BE2C (cell line): ENCODE data around the gene NR3C1.

Source experiments
- DNase-seq: peaks from one replicate; pipeline ENCODE4 v3.0.0-alpha.2; 2020
- H3K27me3 ChIP-seq: fragments of 250-450 bp; sonication (Bioruptor Pico); 2 replicates; pipeline ENCODE4 v1.5.1; 2020; ENCODE audit warnings: mild to moderate bottlenecking
- H3K36me3 ChIP-seq: fragments of 250-450 bp; sonication (Bioruptor Pico); 2 replicates; pipeline ENCODE4 v1.5.1; 2020; ENCODE audit warnings: mild to moderate bottlenecking
- H3K4me1 ChIP-seq: fragments of 250-450 bp; sonication (Bioruptor Pico); 2 replicates; pipeline ENCODE4 v1.5.1; 2020
- H3K4me3 ChIP-seq: 2 replicates; pipeline ENCODE4 v1.5.1; 2011; ENCODE audit warnings: low read depth, low read length
- H3K9me3 ChIP-seq: fragments of 250-450 bp; sonication (Bioruptor Pico); 2 replicates; pipeline ENCODE4 v1.5.1; 2020
- TF ChIP-seq, protein P1 (sequence below): IDR thresholded peaks from 2 replicates; pipeline ENCODE4 v1.5.1; 2012; ENCODE audit warnings: mild to moderate bottlenecking, low read depth, low read length

The NR3C1 gene

DNA sequence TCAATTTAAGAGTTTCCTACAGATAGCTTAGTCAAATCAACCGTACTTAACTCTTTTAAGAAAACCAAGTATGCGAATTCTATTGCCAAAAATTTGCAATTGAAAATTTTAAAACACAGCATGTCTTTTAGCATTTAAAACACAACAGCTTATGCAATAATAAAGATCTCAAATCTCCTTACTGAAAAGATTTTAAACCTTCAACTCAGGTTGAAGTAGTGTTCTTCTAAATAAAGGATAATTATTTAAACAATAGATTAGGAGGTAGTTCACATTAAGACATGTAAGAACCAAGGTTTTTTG is 5.5 kb downstream of the NR3C1 start:
- Histone ChIP-seq H3K36me3 (no peaks in the 10 kb centered on the region), H3K27me3 (peaks cover 97% of the 10 kb centered on the region), H3K4me3 (no peak overlapping the region), H3K9me3 (no peaks in the 10 kb centered on the region), H3K4me1 (no peaks in the 10 kb centered on the region)
- TF ChIP-seq, protein P1, sequence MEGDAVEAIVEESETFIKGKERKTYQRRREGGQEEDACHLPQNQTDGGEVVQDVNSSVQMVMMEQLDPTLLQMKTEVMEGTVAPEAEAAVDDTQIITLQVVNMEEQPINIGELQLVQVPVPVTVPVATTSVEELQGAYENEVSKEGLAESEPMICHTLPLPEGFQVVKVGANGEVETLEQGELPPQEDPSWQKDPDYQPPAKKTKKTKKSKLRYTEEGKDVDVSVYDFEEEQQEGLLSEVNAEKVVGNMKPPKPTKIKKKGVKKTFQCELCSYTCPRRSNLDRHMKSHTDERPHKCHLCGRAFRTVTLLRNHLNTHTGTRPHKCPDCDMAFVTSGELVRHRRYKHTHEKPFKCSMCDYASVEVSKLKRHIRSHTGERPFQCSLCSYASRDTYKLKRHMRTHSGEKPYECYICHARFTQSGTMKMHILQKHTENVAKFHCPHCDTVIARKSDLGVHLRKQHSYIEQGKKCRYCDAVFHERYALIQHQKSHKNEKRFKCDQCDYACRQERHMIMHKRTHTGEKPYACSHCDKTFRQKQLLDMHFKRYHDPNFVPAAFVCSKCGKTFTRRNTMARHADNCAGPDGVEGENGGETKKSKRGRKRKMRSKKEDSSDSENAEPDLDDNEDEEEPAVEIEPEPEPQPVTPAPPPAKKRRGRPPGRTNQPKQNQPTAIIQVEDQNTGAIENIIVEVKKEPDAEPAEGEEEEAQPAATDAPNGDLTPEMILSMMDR = no peak
- no peak for DNase-seq

DNA sequence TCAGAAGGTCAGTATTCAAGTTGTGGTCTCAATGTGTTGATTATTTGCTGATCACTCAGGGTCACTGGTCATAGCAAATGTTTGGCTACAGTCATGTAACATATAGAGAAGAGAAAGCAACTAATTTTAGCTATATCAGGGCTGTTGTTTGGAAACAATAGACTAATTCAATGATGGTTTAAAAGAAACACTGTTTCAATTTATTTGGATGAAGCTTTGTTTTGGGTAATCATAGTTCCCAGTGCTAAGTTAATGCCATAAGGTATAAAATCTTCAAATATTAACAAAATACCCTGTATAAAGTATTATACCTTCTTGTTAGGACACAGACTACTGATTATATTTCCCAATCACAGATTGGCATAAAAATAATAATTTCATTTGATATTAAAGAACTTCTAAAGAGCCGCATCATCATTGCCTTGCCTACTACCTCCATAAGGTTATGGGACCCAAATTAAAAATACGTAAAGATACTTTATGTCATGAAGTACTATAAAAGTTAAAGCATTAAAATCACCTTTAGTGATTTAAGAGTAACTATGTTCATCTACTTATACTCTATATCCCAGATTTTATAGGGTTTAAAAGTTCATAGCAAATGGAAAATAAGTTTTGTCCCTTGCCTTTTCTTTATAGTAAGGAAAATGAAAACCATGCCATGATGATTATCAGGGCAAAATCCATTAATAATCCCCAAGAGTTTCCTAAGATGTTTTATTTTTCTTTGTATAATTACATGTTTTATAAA is 6.0 kb downstream of the NR3C1 start:
- Histone ChIP-seq H3K9me3 (no peaks in the 10 kb centered on the region), H3K4me1 (no peaks in the 10 kb centered on the region), H3K36me3 (no peaks in the 10 kb centered on the region), H3K4me3 (no peak overlapping the region), H3K27me3 (peaks cover 97% of the 10 kb centered on the region)
- no peak for DNase-seq
- TF ChIP-seq, protein P1 = no peak

DNA sequence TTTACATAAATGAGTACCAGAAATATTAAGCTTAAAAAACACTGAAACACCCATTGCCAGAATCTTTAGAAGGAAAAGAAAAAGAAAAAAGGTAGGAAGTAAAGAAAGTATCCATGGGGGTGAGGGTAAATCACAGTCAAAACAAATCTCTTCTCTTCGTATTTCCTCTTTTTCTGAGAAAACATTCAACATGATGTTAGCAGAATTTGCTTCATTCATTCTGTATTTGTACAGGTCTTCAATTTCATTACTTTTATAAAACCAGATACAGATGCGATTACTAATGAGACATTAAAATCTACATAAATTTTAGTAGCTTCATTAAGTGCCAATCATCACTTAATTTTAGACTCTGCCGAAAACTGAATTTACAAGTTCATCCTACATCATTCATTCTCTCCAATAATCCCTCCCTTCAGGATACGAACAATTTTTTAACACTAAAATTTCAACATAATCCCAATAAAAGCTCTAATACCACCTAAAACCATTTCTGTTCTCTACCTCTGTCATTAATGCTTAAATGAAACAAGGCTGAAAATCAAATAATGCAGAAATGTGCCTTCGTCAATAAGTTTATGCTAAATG is 7.0 kb downstream of the NR3C1 start:
- TF ChIP-seq, protein P1 = no peak
- Histone ChIP-seq H3K36me3 (no peaks in the 10 kb centered on the region), H3K27me3 (peaks cover 87% of the 10 kb centered on the region), H3K4me3 (no peak overlapping the region), H3K9me3 (no peaks in the 10 kb centered on the region), H3K4me1 (no peaks in the 10 kb centered on the region)
- no peak for DNase-seq

DNA sequence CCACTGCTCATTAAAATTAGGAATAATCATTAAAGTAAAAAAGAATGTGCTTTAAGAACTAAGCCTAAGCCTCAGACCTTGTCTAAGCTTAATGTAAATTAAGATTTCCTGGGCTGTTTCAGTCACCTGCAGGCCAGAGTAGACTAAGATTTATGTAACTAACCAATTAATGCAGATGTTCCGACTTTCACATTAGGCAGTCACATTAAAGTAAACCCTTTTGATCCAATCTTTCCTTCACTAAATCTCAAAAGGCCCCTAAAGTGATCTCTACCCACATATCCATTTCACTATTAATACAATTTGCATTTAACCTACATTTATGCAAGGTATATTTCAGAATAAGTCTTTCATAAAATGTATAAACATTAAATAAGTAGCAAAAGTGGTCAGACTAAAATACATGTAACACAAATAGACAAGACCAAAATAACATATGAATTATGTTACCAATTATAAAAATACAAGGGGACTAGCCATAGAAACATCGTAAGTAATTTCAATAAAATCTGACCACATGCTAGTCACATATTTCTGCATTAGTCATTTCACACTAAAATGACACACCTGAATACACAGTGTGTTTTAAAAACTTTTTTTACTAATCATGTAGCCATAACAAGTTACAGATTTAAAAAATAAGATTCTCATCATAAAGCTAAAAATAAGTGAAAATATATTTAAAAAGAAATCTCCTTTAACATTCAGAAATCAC is 7.7 kb downstream of the NR3C1 start:
- Histone ChIP-seq H3K9me3 (no peaks in the 10 kb centered on the region), H3K27me3 (peaks cover 81% of the 10 kb centered on the region), H3K4me3 (no peak overlapping the region), H3K36me3 (no peaks in the 10 kb centered on the region), H3K4me1 (no peaks in the 10 kb centered on the region)
- TF ChIP-seq, protein P1 = no peak
- no peak for DNase-seq

DNA sequence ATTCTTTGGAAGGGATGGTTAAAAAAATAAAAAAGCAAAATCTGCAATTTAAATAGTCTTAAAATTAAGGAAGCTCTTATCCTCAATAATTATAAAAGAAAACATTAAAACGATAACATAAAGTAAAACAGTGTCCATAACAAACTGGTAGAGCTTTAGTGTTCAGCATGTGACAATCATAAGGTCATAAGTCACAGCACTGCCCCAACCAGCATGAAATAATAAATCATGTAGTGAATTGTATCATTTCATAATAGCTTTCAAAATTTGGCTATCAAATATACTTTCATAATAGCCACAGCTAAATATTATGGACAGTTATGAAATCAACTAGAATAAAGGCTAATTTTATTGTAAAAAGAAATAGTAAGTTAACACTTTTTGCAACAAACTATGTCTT is 10.0 kb downstream of the NR3C1 start:
- TF ChIP-seq, protein P1 = no peak
- no peak overlapping the region for H3K4me3 ChIP-seq
- H3K36me3 ChIP-seq = no peaks in the 10 kb centered on the region

DNA sequence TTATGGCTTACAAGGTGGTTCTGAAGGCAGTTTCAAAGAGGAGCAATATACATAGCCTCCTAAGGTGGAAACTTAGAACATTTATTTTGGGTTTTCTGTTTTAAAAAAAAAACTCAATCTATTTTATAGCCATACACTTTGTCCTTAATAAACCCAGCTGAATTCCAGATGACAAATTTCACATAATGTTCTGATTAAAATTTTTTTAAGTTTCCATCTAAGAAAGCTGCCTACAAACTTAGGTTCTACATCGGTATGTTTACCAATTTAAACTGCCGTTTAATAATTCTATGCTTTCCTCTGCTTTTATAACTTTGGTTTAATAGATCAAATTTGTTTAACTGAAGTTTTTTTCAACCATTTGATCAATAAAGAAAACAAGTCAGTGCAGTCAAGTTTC is 12.5 kb downstream of the NR3C1 start:
- no peaks in the 10 kb centered on the region for H3K36me3 ChIP-seq
- DNase-seq = no peak
- H3K4me3 ChIP-seq = no peak overlapping the region
- H3K27me3 ChIP-seq = peaks cover 64% of the 10 kb centered on the region
- H3K4me1 ChIP-seq = no peaks in the 10 kb centered on the region
- TF ChIP-seq, protein P1 = no peak
- no peaks in the 10 kb centered on the region for H3K9me3 ChIP-seq

More for the DNA sequence above, 10.0 kb downstream of the NR3C1 start:
- no peaks in the 10 kb centered on the region for H3K9me3 ChIP-seq
- DNase-seq = no peak
- peaks cover 77% of the 10 kb centered on the region for H3K27me3 ChIP-seq
- no peaks in the 10 kb centered on the region for H3K4me1 ChIP-seq
